GM12865 (cell line): ENCODE results near the gene CREBRF.
"Not testable (repeated sequence)": the region's sequence is repeated elsewhere in the genome, so short reads cannot be mapped to it uniquely, and the experiment has no call there.

ENCODE experiments used
- DNase-seq: peaks from one replicate; pipeline ENCODE4 v3.0.0; 2010; ENCODE audit warnings: low read depth
- H3K4me3 ChIP-seq: 2 replicates; pipeline ENCODE4 v1.5.1; 2011; ENCODE audit warnings: mild to moderate bottlenecking, low read depth, low read length, control low read depth
- CTCF ChIP-seq: IDR thresholded peaks from 2 replicates; pipeline ENCODE4 v1.5.1; 2011; ENCODE audit warnings: low read length, control low read depth, low read depth, inconsistent platforms; ENCODE audit not compliant: insufficient read depth; ENCODE audit errors: missing control alignments

CREBRF gene

GRCh38 chr5:173015192-173015591 is 41.0 kb upstream of the CREBRF start:
- no peak overlapping the region for H3K4me3 ChIP-seq
- DNase-seq: no peak
- no peak for TF ChIP-seq CTCF

GRCh38 chr5:173015598-173016455 is 40.3 kb upstream of the CREBRF start:
- TF ChIP-seq CTCF: no peak
- DNase-seq: no peak
- H3K4me3 ChIP-seq: no peak overlapping the region

GRCh38 chr5:173016598-173017046 is 39.5 kb upstream of the CREBRF start:
- no peak for TF ChIP-seq CTCF
- no peak for DNase-seq
- H3K4me3 ChIP-seq: no peak overlapping the region

- H3K4me3 ChIP-seq, DNase-seq: not testable (repeated sequence)
Observed at GRCh38 chr5:173017087-173017486, 39.1 kb upstream of the CREBRF start.

- no peak overlapping the region for H3K4me3 ChIP-seq
- no peak for TF ChIP-seq CTCF
- DNase-seq: no peak
Observed at GRCh38 chr5:173018358-173018757, 37.8 kb upstream of the CREBRF start.

- DNase-seq: no peak
- H3K4me3 ChIP-seq: no peak overlapping the region
- no peak for TF ChIP-seq CTCF
Observed at GRCh38 chr5:173020154-173020581, 36.0 kb upstream of the CREBRF start.

GRCh38 chr5:173020643-173021042 is 35.5 kb upstream of the CREBRF start:
- no peak for TF ChIP-seq CTCF
- DNase-seq: no peak
- H3K4me3 ChIP-seq: no peak overlapping the region
